ENCODE results near the gene SH3GL3.

DNA sequence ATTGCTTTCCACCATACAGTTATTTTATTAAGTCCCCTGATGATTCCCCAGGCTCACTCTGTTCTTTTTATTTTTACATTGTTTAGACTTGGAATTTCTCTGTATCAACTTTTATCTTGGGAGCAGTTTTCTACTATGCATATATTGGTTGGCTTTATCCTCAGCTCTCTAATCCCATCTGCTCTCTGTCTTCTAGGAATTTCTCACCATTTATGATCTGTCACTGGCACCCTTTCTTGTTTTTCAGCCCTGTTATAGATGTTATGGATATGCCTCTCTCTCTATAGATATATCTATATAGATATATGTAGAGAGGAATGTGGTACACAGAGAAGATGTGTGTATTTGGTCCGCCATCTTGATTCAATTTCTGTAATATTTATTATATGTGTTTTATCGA lies 90.5 kb downstream of the SH3GL3 start:
- TF ChIP-seq POLR2A (IDR thresholded peaks at IDR 0.05) = no peak
- TF ChIP-seq, protein P1, sequence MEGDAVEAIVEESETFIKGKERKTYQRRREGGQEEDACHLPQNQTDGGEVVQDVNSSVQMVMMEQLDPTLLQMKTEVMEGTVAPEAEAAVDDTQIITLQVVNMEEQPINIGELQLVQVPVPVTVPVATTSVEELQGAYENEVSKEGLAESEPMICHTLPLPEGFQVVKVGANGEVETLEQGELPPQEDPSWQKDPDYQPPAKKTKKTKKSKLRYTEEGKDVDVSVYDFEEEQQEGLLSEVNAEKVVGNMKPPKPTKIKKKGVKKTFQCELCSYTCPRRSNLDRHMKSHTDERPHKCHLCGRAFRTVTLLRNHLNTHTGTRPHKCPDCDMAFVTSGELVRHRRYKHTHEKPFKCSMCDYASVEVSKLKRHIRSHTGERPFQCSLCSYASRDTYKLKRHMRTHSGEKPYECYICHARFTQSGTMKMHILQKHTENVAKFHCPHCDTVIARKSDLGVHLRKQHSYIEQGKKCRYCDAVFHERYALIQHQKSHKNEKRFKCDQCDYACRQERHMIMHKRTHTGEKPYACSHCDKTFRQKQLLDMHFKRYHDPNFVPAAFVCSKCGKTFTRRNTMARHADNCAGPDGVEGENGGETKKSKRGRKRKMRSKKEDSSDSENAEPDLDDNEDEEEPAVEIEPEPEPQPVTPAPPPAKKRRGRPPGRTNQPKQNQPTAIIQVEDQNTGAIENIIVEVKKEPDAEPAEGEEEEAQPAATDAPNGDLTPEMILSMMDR (IDR thresholded peaks at IDR 0.05) = no peak

Measured in adrenal gland (tissue), 5 donors.